GM23338 (cell line): ENCODE results near the gene PAGR1. TPM values are rescaled to one million over a fixed set of nuclear protein-coding genes. Genes with fewer than 3 reads are reported as not detected.

Experiments used
- CREB1 ChIP-seq: fragments of 250-450 bp; sonication (Bioruptor Pico); IDR thresholded peaks from 2 replicates; pipeline ENCODE4 v1.5.0; 2020; ENCODE audit warnings: low read depth, mild to moderate bottlenecking, moderate library complexity
- EZH2phosphoT487 ChIP-seq: fragments of 200-600 bp; sonication (generic); IDR thresholded peaks from one replicate; pipeline ENCODE4 v1.8.1; 2018; ENCODE audit warnings: antibody characterized with exemption; ENCODE audit not compliant: unreplicated experiment
- JUNB ChIP-seq: IDR thresholded peaks from one replicate; pipeline ENCODE4 v1.6.1; 2016; ENCODE audit warnings: antibody characterized with exemption; ENCODE audit not compliant: unreplicated experiment
- NANOG ChIP-seq: IDR thresholded peaks from 2 replicates; pipeline ENCODE4 v1.6.1; 2016; ENCODE audit warnings: antibody characterized with exemption, borderline replicate concordance
- POLR2AphosphoS5 ChIP-seq: IDR thresholded peaks from 2 replicates; pipeline ENCODE4 v1.6.1; 2016; ENCODE audit warnings: antibody characterized with exemption, low read depth
- ZNF114 ChIP-seq: fragments of 250-450 bp; sonication (Bioruptor Pico); IDR thresholded peaks from 2 replicates; pipeline ENCODE4 v1.5.0; 2020; ENCODE audit warnings: mild to moderate bottlenecking, moderate library complexity
- polyA plus RNA-seq: library from polyadenylated mRNA; unstranded; fragments of >200 nt; fragmentation: Nextera tagmentation; extraction: Ambion mirVana; gene quantifications from 2 replicates; pipeline ENCODE4 v1.2.1, GENCODE V29; 2016
- total RNA-seq: library from RNA; depleted of rRNA; stranded (reverse); fragments of >200 nt; shearing (Covaris generic); gene quantifications from 2 replicates; pipeline ENCODE4 v1.2.3, GENCODE V29; 2014
- TF ChIP-seq, protein P1 (sequence below): fragments of 250-450 bp; sonication (Bioruptor Pico); IDR thresholded peaks from 2 replicates; pipeline ENCODE4 v1.5.0; 2020; ENCODE audit warnings: mild to moderate bottlenecking, moderate library complexity
- TF ChIP-seq, protein P2 (sequence below): IDR thresholded peaks from one replicate; pipeline ENCODE4 v1.6.1; 2018; ENCODE audit warnings: antibody characterized with exemption; ENCODE audit not compliant: unreplicated experiment
- TF ChIP-seq, protein P3 (sequence below), 2 experiments: fragments of 200-600 bp in 1 of 2; sonication (generic) in 1 of 2; conservative IDR thresholded peaks; 2 replicates each; pipeline versions ENCODE4 v1.5.1 to v1.6.1; 2016 to 2017; ENCODE audit warnings: antibody characterized with exemption in 2 of 2, low read depth in 2 of 2, mild to moderate bottlenecking in 2 of 2, moderate library complexity in 1 of 2

Gene PAGR1
- total and polyA plus RNA-seq, 2 experiments from 2014 or later, result 67.6 to 78.7 TPM

DNA sequence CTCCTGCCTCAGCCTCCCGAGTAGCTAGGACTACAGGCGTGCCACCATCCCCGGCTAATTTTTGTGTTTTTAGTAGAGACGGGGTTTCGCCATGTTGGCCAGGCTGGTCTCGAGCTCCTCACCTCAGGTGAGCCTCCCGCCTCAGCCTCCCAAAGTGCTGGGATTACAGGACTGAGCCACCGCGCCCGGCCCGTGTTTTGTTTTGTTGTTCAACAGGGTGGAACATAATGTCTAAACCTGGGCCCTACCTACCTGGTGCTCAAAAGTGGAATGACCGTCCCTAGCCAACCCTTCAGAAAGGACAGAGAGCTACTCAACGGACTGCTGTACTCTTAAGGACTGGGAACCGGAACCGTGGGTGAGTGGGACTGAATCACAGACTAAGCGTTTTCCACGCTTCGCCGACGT, 26.2 kb upstream of the PAGR1 start (continued):
- TF ChIP-seq, protein P1, sequence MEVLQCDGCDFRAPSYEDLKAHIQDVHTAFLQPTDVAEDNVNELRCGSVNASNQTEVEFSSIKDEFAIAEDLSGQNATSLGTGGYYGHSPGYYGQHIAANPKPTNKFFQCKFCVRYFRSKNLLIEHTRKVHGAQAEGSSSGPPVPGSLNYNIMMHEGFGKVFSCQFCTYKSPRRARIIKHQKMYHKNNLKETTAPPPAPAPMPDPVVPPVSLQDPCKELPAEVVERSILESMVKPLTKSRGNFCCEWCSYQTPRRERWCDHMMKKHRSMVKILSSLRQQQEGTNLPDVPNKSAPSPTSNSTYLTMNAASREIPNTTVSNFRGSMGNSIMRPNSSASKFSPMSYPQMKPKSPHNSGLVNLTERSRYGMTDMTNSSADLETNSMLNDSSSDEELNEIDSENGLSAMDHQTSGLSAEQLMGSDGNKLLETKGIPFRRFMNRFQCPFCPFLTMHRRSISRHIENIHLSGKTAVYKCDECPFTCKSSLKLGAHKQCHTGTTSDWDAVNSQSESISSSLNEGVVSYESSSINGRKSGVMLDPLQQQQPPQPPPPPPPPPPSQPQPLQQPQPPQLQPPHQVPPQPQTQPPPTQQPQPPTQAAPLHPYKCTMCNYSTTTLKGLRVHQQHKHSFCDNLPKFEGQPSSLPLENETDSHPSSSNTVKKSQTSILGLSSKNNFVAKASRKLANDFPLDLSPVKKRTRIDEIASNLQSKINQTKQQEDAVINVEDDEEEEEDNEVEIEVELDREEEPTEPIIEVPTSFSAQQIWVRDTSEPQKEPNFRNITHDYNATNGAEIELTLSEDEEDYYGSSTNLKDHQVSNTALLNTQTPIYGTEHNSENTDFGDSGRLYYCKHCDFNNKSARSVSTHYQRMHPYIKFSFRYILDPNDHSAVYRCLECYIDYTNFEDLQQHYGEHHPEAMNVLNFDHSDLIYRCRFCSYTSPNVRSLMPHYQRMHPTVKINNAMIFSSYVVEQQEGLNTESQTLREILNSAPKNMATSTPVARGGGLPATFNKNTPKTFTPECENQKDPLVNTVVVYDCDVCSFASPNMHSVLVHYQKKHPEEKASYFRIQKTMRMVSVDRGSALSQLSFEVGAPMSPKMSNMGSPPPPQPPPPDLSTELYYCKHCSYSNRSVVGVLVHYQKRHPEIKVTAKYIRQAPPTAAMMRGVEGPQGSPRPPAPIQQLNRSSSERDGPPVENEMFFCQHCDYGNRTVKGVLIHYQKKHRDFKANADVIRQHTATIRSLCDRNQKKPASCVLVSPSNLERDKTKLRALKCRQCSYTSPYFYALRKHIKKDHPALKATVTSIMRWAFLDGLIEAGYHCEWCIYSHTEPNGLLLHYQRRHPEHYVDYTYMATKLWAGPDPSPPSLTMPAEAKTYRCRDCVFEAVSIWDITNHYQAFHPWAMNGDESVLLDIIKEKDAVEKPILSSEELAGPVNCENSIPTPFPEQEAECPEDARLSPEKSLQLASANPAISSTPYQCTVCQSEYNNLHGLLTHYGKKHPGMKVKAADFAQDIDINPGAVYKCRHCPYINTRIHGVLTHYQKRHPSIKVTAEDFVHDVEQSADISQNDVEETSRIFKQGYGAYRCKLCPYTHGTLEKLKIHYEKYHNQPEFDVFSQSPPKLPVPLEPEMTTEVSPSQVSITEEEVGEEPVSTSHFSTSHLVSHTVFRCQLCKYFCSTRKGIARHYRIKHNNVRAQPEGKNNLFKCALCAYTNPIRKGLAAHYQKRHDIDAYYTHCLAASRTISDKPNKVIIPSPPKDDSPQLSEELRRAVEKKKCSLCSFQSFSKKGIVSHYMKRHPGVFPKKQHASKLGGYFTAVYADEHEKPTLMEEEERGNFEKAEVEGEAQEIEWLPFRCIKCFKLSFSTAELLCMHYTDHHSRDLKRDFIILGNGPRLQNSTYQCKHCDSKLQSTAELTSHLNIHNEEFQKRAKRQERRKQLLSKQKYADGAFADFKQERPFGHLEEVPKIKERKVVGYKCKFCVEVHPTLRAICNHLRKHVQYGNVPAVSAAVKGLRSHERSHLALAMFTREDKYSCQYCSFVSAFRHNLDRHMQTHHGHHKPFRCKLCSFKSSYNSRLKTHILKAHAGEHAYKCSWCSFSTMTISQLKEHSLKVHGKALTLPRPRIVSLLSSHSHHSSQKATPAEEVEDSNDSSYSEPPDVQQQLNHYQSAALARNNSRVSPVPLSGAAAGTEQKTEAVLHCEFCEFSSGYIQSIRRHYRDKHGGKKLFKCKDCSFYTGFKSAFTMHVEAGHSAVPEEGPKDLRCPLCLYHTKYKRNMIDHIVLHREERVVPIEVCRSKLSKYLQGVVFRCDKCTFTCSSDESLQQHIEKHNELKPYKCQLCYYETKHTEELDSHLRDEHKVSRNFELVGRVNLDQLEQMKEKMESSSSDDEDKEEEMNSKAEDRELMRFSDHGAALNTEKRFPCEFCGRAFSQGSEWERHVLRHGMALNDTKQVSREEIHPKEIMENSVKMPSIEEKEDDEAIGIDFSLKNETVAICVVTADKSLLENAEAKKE (CRISPR knock-in tag), result no peak
- TF ChIP-seq NANOG, result no peak
- TF ChIP-seq POLR2AphosphoS5, result no peak
- TF ChIP-seq, protein P2, sequence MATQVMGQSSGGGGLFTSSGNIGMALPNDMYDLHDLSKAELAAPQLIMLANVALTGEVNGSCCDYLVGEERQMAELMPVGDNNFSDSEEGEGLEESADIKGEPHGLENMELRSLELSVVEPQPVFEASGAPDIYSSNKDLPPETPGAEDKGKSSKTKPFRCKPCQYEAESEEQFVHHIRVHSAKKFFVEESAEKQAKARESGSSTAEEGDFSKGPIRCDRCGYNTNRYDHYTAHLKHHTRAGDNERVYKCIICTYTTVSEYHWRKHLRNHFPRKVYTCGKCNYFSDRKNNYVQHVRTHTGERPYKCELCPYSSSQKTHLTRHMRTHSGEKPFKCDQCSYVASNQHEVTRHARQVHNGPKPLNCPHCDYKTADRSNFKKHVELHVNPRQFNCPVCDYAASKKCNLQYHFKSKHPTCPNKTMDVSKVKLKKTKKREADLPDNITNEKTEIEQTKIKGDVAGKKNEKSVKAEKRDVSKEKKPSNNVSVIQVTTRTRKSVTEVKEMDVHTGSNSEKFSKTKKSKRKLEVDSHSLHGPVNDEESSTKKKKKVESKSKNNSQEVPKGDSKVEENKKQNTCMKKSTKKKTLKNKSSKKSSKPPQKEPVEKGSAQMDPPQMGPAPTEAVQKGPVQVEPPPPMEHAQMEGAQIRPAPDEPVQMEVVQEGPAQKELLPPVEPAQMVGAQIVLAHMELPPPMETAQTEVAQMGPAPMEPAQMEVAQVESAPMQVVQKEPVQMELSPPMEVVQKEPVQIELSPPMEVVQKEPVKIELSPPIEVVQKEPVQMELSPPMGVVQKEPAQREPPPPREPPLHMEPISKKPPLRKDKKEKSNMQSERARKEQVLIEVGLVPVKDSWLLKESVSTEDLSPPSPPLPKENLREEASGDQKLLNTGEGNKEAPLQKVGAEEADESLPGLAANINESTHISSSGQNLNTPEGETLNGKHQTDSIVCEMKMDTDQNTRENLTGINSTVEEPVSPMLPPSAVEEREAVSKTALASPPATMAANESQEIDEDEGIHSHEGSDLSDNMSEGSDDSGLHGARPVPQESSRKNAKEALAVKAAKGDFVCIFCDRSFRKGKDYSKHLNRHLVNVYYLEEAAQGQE, result no peak
- no peak for TF ChIP-seq EZH2phosphoT487
- no peak for TF ChIP-seq ZNF114 (CRISPR knock-in tag)
- TF ChIP-seq CREB1, result no peak
- TF ChIP-seq, protein P3, sequence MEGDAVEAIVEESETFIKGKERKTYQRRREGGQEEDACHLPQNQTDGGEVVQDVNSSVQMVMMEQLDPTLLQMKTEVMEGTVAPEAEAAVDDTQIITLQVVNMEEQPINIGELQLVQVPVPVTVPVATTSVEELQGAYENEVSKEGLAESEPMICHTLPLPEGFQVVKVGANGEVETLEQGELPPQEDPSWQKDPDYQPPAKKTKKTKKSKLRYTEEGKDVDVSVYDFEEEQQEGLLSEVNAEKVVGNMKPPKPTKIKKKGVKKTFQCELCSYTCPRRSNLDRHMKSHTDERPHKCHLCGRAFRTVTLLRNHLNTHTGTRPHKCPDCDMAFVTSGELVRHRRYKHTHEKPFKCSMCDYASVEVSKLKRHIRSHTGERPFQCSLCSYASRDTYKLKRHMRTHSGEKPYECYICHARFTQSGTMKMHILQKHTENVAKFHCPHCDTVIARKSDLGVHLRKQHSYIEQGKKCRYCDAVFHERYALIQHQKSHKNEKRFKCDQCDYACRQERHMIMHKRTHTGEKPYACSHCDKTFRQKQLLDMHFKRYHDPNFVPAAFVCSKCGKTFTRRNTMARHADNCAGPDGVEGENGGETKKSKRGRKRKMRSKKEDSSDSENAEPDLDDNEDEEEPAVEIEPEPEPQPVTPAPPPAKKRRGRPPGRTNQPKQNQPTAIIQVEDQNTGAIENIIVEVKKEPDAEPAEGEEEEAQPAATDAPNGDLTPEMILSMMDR (conservative IDR thresholded peaks at IDR 0.05; ENCODE audit: low read depth in 2 of 2), result no peak
- TF ChIP-seq JUNB, result no peak
